Sigmoid colon (tissue), 7 donors: ENCODE data around the gene COA6. TPM values are rescaled to one million over a fixed set of nuclear protein-coding genes. Genes with fewer than 3 reads are reported as not detected.

ENCODE experiments used
- DNase-seq: peaks from one replicate; pipeline ENCODE4 v3.0.0-alpha.2; 2019
- H3K27ac ChIP-seq, 4 donors: fragments of 200-600 bp; sonication (generic); one replicate each; pipeline ENCODE4 v1.5.1; 2016 to 2019; ENCODE audit warnings: mild to moderate bottlenecking in 1 of 4
- H3K27me3 ChIP-seq, 3 donors: fragments of 200-600 bp; sonication (generic); one replicate each; pipeline ENCODE4 v1.5.1; 2019; ENCODE audit warnings: mild to moderate bottlenecking in 1 of 3
- H3K36me3 ChIP-seq, 4 donors: fragments of 200-600 bp; sonication (generic); one replicate each; pipeline ENCODE4 v1.5.1; 2016 to 2019
- H3K4me1 ChIP-seq, 4 donors: fragments of 200-600 bp; sonication (generic); one replicate each; pipeline ENCODE4 v1.5.1; 2017 to 2019
- H3K4me3 ChIP-seq, 4 donors: fragments of 200-600 bp; sonication (generic); one replicate each; pipeline ENCODE4 v1.5.1; 2017 to 2019; ENCODE audit warnings: mild to moderate bottlenecking in 2 of 4, moderate library complexity in 1 of 4
- H3K9me3 ChIP-seq, 4 donors: fragments of 200-600 bp in 3 of 4; sonication (generic) in 3 of 4; one replicate each; pipeline versions ENCODE4 v1.5.1 to v1.6.1; 2013 to 2019
- EP300 ChIP-seq, 4 donors: sonication (generic); formaldehyde crosslinking; IDR thresholded peaks; one replicate each; pipeline ENCODE4 v1.6.1; 2017; ENCODE audit warnings: antibody characterized with exemption in 4 of 4
- POLR2A ChIP-seq, 2 donors: fragments of 450-650 bp; IDR thresholded peaks; one replicate each; pipeline ENCODE4 v1.6.1; 2016; ENCODE audit warnings: antibody characterized with exemption in 2 of 2, mild to moderate bottlenecking in 2 of 2, moderate library complexity in 2 of 2
- POLR2AphosphoS5 ChIP-seq, 4 donors: sonication (generic); formaldehyde crosslinking; IDR thresholded peaks; one replicate each; pipeline ENCODE4 v1.6.1; 2017; ENCODE audit warnings: antibody characterized with exemption in 4 of 4
- WGBS, 2 donors: extraction: QIAGEN DNeasy Blood & Tissue Kit; methylation state at CpG; one replicate each; pipeline ENCODE4 v1.1.7; 2013; 5-methylcytosine and 5-hydroxymethylcytosine counted together
- intact Hi-C: fragments of 100-400 bp; cut with DNase I; formaldehyde crosslinking; loops from one replicate; pipeline ENCODE4 v1.15.1; 2023
- polyA plus RNA-seq, 3 donors: library from polyadenylated mRNA; stranded (reverse); fragments of 200-250 nt; gene quantifications; one replicate each; pipeline ENCODE4 v1.2.3, GENCODE V29; 2013
- total RNA-seq, 4 donors: library from RNA; depleted of rRNA; stranded (reverse); fragments of >200 nt; gene quantifications; one replicate each; pipeline ENCODE4 v1.1.0, GENCODE V29; 2016
- TF ChIP-seq, protein P1 (sequence below), 4 experiments: fragments of 450-650 bp in 3 of 4; fragments of 200-600 bp in 1 of 4; IDR thresholded peaks; one replicate each; pipeline ENCODE4 v1.5.1; 2016 to 2019; ENCODE audit warnings: antibody characterized with exemption in 4 of 4, mild to moderate bottlenecking in 3 of 4, moderate library complexity in 2 of 4
- donor health status: healthy with polysubstance abuse.
- donor health status: Bipolar disorder and iron deficiency.
- donor health status: healthy.

Gene COA6
- total and polyA plus RNA-seq, 7 donors, result 19.3 to 134 (median 33.1) TPM

DNA sequence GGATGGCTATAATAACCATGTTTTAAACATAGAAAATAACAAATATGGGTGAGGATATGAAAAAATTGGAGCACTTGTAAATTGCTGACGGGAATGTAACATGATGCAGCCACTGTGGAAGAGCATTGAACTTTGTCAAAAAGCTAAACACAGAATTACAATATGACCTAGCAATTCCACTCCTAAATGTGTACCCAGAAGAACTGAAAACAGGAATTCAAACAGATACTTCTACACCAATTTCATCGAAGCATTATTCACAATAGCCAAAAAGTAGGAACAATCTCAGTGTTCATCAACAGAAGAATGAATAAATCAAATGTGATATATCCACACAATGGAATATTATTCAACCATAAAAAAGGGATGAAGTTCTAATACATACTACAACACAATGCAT, 32.7 kb upstream of the COA6 start:
- 94 to 96% methylated on average over 2 of the region's 2 CpGs for WGBS, 2 donors
- no peaks in the 10 kb centered on the region for H3K36me3 ChIP-seq
- intact Hi-C loops, result no loop called here

DNA sequence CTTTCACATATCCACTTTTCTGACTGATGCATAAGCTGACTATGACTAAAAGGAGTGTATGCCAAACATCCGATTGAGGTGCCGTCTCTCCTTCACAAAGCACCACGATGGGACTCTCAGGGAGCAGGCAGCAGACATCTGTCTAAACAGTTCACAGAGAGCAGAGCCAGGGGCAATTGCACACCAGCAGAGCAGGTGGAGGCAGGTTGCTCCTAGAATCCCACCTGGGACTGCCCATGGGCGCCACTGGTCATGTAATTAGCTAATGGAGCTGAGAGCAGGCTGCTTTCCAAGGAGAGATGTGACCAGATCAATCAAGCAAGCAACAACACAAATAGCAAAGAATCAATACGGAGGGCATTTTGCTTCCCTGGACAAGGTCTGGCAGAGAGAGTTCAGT, 30.5 kb upstream of the COA6 start:
- Histone ChIP-seq H3K27me3 (no peaks in the 10 kb centered on the region), H3K4me3 (no peak overlapping the region), H3K27ac (no peak overlapping the region), H3K9me3 (peaks cover 0 to 4% (median 0%) of the 10 kb centered on the region in 4 donors), H3K36me3 (no peaks in the 10 kb centered on the region), H3K4me1 (no peaks in the 10 kb centered on the region)
- TF ChIP-seq POLR2A (IDR thresholded peaks at IDR 0.05), result no peak
- TF ChIP-seq, protein P1, sequence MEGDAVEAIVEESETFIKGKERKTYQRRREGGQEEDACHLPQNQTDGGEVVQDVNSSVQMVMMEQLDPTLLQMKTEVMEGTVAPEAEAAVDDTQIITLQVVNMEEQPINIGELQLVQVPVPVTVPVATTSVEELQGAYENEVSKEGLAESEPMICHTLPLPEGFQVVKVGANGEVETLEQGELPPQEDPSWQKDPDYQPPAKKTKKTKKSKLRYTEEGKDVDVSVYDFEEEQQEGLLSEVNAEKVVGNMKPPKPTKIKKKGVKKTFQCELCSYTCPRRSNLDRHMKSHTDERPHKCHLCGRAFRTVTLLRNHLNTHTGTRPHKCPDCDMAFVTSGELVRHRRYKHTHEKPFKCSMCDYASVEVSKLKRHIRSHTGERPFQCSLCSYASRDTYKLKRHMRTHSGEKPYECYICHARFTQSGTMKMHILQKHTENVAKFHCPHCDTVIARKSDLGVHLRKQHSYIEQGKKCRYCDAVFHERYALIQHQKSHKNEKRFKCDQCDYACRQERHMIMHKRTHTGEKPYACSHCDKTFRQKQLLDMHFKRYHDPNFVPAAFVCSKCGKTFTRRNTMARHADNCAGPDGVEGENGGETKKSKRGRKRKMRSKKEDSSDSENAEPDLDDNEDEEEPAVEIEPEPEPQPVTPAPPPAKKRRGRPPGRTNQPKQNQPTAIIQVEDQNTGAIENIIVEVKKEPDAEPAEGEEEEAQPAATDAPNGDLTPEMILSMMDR (IDR thresholded peaks at IDR 0.05), result no peak
- no peak for TF ChIP-seq EP300 (IDR thresholded peaks at IDR 0.05)
- TF ChIP-seq POLR2AphosphoS5 (IDR thresholded peaks at IDR 0.05), result no peak
- no peak for DNase-seq
- 78 to 85% methylated on average over 5 of the region's 5 CpGs for WGBS, 2 donors
- intact Hi-C loops, result no loop called here

More for the DNA sequence above, 32.7 kb upstream of the COA6 start:
- TF ChIP-seq EP300 (IDR thresholded peaks at IDR 0.05) (no peak), POLR2A (IDR thresholded peaks at IDR 0.05) (no peak), POLR2AphosphoS5 (IDR thresholded peaks at IDR 0.05) (no peak)
- TF ChIP-seq, protein P1 (IDR thresholded peaks at IDR 0.05), result no peak
- no peaks in the 10 kb centered on the region for H3K27me3 ChIP-seq
- no peak overlapping the region for H3K27ac ChIP-seq
- no peak overlapping the region for H3K4me3 ChIP-seq
- peaks cover 0 to 9% (median 6%) of the 10 kb centered on the region in 4 donors for H3K9me3 ChIP-seq
- no peaks in the 10 kb centered on the region for H3K4me1 ChIP-seq
- no peak for DNase-seq

DNA sequence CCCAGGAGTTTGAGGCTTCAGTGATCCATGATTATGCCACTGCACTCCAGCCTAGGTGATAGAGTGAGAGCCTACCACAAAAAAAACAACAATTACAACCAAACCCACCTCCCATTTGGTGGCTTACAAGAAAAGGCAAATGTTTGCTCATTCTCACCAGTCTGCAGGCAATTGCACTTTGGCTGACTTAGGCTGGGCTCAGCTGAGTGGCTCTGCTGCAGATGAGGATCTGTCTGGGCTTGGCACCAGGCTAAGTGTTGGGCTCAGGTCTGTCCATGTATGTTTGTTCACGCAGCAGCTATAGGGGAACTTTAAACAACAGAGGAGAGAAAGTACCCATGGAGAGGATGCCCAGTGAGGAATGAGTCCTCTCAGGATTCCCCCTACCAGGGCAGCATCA, 28.0 kb upstream of the COA6 start:
- Histone ChIP-seq H3K27ac (no peak overlapping the region), H3K9me3 (no peaks in the 10 kb centered on the region), H3K36me3 (no peaks in the 10 kb centered on the region), H3K27me3 (no peaks in the 10 kb centered on the region), H3K4me1 (no peaks in the 10 kb centered on the region), H3K4me3 (no peak overlapping the region)
- 94 to 100% methylated on average over 1 of the region's 1 CpG for WGBS, 2 donors
- TF ChIP-seq POLR2A (IDR thresholded peaks at IDR 0.05) (no peak), EP300 (IDR thresholded peaks at IDR 0.05) (no peak), POLR2AphosphoS5 (IDR thresholded peaks at IDR 0.05) (no peak)
- TF ChIP-seq, protein P1 (IDR thresholded peaks at IDR 0.05), result no peak
- no peak for DNase-seq
- intact Hi-C loops, result no loop called here

DNA sequence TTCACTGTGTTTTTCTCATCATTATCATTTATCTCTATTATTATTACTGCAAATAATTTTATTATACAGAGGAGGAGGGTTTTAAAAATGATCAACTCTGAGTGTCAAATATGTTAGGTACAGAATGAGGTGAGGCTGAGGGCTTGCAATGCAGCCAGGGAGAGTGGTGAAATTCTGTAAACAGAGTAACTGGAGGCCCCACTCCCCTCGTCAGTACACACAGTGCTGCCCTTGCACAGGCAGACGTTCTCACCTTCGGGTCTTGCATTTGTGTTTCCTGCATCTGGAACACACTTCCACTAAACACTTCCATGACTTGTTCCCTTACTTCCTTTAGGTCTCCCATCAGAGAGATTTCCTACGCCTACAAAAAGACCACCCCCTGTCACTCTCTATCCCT, 24.3 kb upstream of the COA6 start:
- WGBS, 2 donors, result 66 to 69% methylated on average over 4 of the region's 4 CpGs
- Histone ChIP-seq H3K9me3 (no peaks in the 10 kb centered on the region), H3K4me1 (no peaks in the 10 kb centered on the region), H3K36me3 (no peaks in the 10 kb centered on the region), H3K4me3 (no peak overlapping the region), H3K27me3 (no peaks in the 10 kb centered on the region), H3K27ac (no peak overlapping the region)
- TF ChIP-seq EP300 (IDR thresholded peaks at IDR 0.05) (no peak), POLR2A (IDR thresholded peaks at IDR 0.05) (no peak), POLR2AphosphoS5 (IDR thresholded peaks at IDR 0.05) (no peak)
- TF ChIP-seq, protein P1 (IDR thresholded peaks at IDR 0.05), result no peak
- intact Hi-C loops, result no loop called here
- no peak for DNase-seq
